NCI-H2107 treated with DMSO at 0.1 percent for 48 hours (cell line): Measurements from ENCODE around the gene SHISA2.
A peak's percentile ranks its signal among the peaks of the same experiment; 100 is the strongest.

Experiments
- DNase-seq: peaks from one replicate; lab custom pipeline; 2025; ENCODE audit not compliant: unreplicated experiment; lab: John Stamatoyannopoulos, UW

Gene SHISA2

DNA sequence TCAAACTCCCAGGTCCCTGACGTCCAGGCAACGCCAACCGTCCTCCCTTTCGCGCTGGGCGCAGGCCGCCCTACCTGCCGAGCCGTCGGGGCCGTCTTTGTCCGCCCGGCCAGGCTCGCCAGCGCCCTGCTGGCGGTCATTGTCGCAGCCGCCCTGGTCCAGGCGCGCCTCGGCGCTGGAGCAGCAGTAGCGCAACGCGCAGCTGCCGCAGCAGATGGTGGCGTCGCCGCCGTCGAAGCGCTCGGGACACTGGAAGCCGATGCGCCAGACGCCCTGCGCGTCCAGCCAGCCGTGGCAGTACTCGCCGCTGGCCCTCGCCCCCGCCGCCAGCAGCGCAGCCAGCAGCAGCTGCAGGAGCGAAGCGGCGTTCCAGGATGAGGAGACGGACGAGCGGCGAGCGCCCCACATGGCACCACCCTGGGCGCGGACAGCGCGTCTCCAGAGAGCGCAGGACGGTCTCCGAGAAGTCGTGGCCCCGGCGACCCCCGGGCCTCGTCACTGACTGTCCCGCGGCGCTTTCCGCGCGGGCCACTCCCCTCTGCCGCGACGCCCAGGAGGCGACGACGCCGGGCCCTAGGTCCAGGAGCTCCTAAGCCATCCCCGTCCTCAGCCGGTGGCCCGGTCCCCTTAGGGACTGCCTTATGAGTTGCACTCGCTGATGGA lies 1.1 kb downstream of the SHISA2 start:
- no peak for DNase-seq

DNA sequence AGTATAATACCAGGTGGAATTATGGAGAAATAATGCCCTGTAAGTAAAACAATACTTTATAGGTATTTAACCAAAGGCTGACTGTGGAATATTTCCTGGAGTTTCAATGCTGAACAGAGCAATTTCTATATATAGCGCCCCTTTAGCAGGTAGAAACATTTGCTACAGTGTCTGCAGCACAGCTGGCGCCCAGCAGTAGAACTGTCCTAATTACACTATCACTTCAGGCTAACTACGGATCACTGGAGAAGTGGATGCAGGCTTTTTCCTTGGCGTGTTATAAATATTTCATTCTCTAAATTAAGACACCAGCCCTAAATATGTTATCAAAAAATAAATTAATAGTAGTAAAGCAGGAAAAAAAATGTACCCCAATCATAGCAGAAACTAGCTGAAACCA lies 3.1 kb downstream of the SHISA2 start:
- no peak for DNase-seq

DNA sequence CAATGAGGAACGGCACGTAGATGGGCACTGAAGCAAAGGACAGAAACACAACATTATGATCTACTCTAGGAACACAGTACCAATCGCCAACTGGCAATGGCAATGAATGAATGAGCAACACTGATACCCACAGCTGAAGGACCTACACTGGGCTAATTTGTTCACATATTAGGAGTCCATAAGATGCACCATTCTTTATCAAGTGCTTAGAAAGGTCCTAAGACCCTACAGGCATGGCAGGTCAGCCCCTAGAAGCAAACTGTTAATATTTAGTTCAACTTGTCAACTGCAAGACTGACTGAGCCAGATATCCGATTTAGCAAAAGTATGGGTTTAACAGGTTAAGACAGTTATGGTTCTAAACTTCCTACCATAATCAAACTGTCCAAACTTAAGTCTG lies 4.8 kb downstream of the SHISA2 start:
- no peak for DNase-seq

DNA sequence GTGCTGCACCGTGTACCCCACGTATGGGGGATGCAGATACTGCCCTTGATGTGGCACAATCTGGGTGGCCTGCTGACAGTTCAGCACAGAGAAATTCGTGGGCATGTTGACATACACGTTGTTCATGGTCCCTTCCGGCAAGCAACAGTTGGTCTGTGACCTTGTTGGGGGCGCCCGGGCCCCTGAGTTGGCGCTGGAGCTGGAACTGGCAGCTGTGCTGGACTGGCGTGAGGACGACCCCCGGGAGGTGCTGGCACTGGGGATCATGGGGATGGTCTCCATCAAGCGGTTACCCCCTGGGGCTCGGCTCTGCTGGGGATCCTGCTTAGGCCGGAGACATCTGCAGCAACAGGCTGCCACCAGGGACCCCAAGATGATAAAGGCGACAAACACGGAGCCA lies 5.2 kb downstream of the SHISA2 start:
- no peak for DNase-seq

DNA sequence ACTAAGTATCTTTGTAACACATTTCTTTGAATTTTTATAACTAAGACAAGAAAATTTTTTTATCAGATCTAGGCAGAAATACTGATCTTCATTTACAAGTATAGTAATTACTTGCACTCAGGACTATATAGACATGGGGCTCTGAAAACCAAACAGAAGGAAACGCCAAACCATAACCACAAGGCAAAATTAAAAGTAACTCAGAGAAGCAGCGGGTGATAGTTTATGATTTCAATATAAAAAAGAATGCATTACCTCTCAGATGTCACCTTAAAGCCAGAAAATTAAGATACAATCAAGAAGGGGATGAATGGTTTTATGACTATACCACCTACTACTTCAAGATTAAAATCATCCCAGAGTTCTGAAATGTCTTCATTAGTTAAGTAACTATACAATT lies 6.7 kb downstream of the SHISA2 start:
- no peak for DNase-seq

DNA sequence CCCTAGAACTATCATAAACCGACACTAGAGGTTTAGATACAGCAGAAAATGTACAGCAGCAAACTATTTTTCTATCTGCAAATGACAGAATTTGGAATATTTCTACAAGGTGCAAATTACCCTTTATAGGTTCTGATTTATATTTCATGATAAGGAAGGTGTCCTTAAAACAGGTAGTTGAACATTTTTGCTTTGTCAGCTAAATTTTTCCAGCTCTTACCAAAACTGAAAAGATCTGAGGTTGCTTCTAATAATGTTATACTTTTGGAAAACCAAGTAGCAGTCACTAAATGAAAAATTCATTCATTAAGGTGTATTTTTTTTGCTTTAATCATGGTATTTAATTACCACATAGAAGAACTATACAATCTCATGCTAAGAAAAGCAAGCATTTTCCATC lies 9.0 kb downstream of the SHISA2 start:
- no peak for DNase-seq

DNA sequence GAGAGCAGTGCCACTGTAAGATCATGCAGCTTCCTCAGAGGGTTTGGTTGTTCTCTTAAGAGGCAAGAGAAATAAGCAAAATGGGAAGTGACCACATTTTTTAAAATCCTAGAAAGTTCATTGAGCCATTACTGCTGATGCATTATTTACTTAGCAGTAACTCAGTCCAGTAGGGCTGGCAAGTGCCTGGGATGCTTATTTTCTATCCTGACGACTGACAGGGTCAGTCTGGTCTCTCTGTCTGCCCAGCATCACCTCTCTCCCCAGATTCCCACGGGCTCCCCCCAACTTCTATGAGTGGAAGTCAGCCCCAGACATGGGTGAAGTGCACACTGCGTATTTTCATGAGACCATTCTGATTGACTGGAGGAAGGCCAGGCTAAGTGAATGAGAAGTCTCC lies 10.4 kb downstream of the SHISA2 start:
- no peak for DNase-seq

DNA sequence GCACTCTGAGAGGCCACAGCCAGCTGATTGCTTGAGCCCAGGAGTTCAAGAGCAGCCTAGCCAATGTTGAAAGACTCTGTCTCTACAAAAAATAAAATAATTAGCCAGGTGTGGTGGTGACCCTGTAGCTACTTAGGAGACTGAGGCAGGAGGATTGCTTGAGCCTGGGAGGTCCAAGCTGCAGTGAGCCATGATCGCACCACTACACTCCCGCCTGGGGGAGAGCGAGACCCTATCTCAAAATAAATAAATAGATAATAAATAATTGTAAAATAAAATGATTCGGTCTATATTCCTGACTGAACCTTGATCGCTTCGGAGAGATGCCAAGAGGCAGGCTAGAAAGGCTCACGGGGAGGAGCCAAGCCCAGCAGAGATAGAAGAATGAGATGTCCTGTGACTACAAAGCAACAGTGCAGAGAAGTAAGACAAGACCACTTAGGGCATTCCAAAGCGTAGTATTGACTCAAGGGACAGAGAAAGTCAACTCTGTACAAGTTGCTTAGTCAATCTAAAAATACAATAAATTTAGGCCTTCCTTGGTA lies 12.8 kb downstream of the SHISA2 start:
- no peak for DNase-seq

DNA sequence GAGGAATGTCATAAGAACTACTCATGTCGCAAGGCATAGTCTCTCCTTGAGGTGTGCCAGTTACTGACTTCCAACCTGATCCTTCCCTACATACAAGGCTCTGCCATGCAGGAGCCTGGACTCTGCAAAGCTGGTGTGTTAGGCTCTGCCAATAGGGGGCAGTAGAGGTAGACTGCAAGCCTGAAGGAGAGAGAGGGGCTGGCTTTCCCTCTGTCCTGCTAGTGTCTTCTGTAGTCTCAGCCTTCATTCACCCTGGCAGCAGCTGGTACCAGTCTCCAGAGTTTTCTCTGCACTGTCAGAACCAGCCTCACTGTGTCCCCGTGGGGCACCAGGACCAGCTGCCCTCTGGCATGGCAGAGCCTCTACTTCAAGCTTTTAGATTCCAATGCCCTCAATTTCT lies 14.5 kb downstream of the SHISA2 start:
- no peak for DNase-seq

DNA sequence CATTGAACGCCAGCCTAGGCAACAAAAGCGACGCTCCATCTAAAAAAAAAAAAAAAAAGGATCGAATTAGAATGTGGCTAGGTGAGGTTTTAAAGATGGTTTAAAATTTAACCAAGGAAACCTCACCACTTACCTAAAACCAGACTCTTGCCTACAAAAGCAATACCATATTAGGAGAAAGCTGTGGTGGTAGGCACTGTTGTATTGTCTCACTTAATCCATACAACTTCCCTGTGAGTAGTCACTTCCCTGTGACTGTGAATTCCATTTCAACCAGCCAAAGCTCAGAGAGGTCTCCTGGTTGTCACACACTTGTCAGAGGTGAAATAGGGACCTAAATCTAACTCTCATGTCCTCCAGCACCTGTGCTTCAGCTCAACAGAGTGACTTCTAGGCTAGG lies 15.4 kb downstream of the SHISA2 start:
- no peak for DNase-seq

DNA sequence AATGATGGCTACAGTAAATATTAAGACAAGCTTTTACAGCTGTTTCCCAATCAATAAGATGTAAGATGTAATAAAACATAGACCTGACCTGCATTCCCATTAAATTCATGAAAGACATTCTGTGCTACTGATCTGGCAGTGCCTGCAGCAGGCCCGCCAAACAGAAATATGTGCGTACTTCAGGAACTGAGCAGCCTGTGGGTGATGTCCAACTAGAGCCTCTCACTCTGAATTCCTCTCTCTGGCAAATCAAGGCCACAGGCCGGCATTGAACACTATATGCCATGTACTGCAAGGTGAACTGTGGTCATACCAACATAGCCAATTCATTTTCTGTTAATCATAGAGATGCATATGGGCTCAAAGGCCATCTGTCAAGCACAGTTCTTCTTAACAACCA lies 17.8 kb downstream of the SHISA2 start:
- no peak for DNase-seq

DNA sequence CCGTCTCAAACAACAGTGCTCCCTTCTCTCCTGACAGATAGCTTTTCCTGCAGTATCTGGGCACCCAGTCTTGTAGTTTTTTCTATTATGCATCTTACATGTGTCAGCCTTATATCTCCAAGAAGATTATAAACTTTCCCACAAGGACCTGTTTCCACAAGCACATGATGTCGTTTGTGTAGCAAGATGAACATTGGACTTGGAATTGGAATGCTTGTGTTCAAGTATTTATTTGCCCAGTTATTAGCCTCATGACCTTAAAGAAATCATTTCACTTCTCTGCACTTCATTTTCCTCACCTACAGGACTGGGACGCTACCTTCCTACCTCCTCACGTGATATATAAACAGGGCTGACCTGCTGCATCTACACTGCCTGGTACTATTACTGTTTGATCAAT lies 21.5 kb downstream of the SHISA2 start:
- no peak for DNase-seq

DNA sequence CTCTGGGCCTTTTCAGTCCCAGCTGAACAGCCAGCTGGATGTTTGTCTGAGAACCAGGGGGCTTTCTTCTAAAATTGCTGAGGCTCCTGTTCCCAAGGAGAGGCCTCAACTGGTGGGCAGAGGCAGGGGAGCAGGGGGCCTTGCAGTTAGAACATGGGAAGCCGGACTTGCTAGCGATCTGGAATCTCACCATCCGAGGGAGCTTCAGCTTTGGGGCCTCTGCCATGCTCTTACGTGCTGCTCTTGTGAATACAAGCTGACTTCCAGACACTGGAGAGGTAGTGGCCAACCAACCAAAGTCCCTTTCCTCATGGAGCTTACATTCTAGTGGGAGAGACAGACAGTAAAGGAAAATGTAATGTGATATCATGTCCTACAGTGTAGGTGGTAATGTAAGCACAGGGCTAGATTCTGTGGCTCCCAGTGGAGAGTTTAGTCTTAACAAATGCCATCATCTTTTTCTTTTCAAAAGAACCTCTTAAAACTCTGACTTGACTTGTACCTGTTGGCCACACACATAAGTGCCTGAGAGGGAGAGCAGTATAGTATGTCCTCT lies 22.2 kb downstream of the SHISA2 start:
- no peak for DNase-seq

DNA sequence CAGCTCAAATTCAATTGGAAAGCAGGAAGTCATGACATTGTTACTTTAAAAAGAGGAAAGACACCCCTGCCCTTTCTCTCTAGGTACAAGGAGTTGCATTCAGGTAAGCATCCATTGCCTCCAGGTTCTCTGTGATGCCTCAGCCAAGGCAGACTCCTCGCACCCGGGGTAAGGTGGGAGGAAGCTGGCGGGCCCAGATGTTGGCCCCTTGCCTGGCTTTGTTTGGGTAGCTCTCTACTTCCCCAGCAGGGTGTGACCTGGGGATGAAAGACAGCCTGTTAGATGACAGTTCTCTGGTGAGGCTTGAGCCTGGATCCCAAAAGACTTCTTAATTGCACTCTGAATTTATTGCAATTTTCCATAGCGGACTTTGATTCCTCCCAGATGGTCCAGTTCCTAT lies 25.6 kb downstream of the SHISA2 start:
- DNase-seq = no peak

DNA sequence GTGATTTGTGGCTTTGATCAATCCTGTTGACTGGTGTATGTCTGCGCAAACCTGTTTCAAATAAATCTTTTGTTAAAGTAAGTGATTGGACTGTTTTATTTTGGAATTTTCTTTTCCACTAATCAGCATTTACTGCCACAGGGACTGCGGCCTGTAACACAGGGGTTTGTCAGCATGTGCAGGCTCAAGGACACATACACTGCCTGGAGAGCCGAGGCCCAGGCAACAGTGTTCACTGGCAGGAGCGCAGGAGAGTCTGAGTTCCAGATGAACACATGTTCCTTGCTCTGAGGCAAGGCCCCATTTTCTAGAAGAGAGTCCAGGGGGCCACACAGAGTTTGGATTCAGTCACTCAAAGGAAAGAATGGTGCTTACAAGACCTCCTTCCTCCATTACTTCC lies 26.0 kb downstream of the SHISA2 start:
- no peak for DNase-seq

DNA sequence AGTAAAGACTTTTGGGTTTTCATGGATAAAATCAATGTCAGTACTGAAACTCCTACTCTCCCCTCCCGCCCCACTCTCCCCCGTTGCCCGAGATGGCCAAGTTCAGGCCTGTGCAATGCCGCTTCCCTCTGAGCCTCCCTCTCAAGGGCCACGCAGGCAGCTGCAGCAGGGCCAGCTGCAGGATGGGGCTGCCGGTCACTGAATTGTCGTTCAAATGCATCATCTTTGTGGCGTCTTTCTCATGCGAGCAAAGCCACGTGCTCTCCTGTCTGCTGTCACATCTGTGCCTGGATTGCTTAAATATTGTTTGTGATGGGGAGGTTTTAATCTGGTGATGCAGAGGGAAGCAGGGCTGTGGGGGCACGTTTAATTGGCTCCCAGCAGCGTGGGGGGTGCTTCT lies 26.6 kb downstream of the SHISA2 start:
- no peak for DNase-seq

DNA sequence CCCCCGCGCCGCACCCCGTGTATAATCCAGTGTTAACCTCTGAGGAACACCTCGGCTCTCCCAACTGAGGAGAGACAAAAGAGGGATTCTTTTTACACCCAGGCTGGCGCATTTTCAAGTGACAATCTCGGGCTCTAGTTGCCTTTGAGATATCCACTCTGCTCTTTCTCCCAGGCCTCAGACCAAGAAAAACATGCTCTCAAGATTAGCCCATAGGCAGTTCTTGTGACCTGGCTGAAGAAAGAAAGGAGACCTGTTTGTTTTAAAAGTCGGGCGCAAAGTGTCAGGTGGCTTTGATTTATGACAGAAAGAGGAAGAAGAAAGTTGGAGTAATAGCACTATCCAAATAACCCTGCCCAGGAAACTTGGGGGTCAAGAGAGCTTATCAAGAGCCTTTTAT lies 27.3 kb downstream of the SHISA2 start:
- no peak for DNase-seq

DNA sequence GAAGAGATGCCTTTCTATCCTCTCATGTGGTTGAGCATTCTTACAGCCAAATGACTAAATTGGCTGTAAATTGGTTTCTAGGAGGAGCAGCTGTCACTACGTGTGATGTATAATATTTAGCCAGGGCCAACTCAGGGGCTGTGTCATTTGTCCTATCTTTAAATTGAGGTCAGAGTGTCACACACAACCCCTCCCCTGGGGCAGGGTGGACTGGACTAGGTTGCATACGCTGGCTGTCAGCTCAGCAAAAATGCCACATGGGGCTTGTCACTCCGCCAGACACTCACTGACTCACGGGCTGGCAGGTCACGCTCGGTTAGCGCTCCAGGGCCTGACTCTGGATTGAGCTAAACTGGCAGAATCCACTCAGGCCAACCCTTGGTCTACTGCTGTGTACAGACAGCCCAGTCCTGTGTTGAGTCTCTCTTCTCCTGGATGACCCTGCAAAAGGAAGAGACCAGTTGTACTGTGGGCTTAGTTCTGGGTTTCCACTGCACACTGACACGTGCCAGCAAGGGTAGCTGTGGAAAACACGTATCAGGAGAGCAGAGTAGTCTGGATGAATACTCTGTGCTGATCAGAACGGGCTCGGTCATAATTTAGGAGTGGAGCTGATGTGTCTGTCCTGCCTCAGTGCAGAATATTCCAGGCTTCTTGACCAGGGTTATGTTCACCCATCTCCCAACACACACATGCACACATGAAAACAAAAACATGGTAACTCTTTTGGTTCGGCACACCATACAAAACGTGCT lies 29.1 kb downstream of the SHISA2 start:
- DNase-seq = peak; percentile 49

DNA sequence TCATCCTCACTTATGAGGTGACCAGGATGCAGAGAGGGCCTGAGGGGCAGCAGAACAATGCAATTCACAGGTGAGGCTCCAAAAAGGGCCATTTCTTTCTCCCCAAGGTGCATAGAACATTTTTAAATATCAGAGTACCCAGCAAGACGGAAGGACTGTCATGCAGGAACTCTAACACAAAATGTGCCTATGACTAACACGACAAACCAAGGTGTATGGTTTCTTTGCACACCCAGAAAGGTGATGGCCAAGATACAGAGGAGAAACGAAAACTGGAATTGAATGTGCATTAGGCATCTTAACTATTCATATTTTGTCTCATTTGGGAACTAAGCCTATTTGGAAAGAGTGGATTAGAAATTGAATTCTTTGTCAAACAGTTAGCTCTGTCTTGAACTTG lies 29.9 kb downstream of the SHISA2 start:
- no peak for DNase-seq

DNA sequence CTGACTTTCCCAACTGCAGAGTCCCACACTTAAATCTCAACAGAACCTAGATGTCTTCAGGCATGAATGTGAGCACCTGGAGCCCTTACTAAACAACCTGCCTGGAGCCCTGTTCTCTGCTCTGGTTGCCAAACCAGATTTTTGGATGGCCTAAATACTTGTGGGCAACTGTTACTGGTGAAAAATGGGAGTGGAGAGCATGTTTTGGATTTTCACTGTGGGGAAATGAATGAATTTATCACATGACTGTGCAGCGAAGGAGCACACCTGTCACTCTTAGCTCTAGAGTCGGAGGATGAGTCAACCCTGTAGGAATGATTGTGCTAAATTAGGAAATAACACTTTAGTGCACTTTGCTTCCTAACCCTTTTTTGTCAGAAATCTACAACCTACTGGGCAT lies 30.3 kb downstream of the SHISA2 start:
- no peak for DNase-seq

DNA sequence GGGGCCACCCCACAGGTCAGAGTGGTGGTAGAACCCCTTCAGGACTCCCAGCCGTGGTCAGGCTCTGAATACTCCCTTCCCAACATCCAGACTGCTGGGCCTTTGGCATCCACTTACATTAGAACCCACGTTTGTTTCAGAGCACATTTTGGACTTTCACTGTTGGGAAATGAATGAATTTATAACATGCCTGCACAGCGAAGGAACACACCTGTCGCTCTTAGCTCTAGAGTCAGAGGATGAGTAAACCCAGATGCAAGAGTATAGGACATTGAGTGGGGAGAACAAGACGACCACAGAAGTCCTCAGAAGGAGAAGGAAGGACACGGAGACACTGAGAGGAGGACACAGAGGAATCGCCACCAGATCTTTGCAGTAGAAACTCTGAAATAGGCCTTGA lies 30.9 kb downstream of the SHISA2 start:
- no peak for DNase-seq
